KMS-11 (cell line): ENCODE data around the gene YJEFN3.

Experiments
- H2AFZ ChIP-seq: fragments of 200-600 bp; sonication (generic); 2 replicates; pipeline ENCODE4 v1.6.1; 2016; ENCODE audit warnings: antibody characterized with exemption, mixed run types, low read depth
- H3K27ac ChIP-seq: fragments of 200-600 bp; sonication (generic); 2 replicates; pipeline ENCODE4 v1.6.1; 2016; ENCODE audit warnings: mild to moderate bottlenecking, mixed run types
- H3K27me3 ChIP-seq: fragments of 200-600 bp; sonication (generic); 2 replicates; pipeline ENCODE4 v1.6.1; 2017; ENCODE audit warnings: mild to moderate bottlenecking, low read depth, mixed run types, moderate library complexity; ENCODE audit not compliant: insufficient read depth
- H3K36me3 ChIP-seq: fragments of 200-600 bp; sonication (generic); 2 replicates; pipeline ENCODE4 v1.6.1; 2017; ENCODE audit warnings: mild to moderate bottlenecking, mixed run types; ENCODE audit not compliant: insufficient read depth
- H3K4me1 ChIP-seq: fragments of 200-600 bp; sonication (generic); 2 replicates; pipeline ENCODE4 v1.6.1; 2016; ENCODE audit warnings: mild to moderate bottlenecking, low read depth, mixed run types; ENCODE audit not compliant: poor library complexity, severe bottlenecking
- H3K4me2 ChIP-seq: fragments of 200-600 bp; sonication (generic); 2 replicates; pipeline ENCODE4 v1.7.0; 2016; ENCODE audit warnings: mild to moderate bottlenecking, mixed run types
- H3K4me3 ChIP-seq: fragments of 200-600 bp; sonication (generic); IDR thresholded peaks from 2 replicates; pipeline ENCODE4 v1.6.1; 2017; ENCODE audit warnings: low read depth, low read length, mixed read lengths; ENCODE audit not compliant: insufficient read depth
- H3K79me2 ChIP-seq: fragments of 200-600 bp; sonication (generic); 2 replicates; pipeline ENCODE4 v1.6.1; 2016; ENCODE audit warnings: low read depth, mixed run types; ENCODE audit not compliant: insufficient read depth
- H3K9ac ChIP-seq: fragments of 200-600 bp; sonication (generic); 2 replicates; pipeline ENCODE4 v1.6.1; 2016; ENCODE audit warnings: mild to moderate bottlenecking, mixed run types
- H4K20me1 ChIP-seq: fragments of 200-600 bp; sonication (generic); 2 replicates; pipeline ENCODE4 v1.6.1; 2016; ENCODE audit warnings: mild to moderate bottlenecking, mixed run types; ENCODE audit not compliant: insufficient read depth
- TF ChIP-seq, protein P1 (sequence below): fragments of 200-600 bp; sonication (generic); conservative IDR thresholded peaks from 2 replicates; pipeline ENCODE4 v1.6.1; 2017; ENCODE audit warnings: low read depth, mild to moderate bottlenecking, antibody characterized with exemption, low read length, moderate library complexity, mixed read lengths

Gene YJEFN3

GRCh38 chr19:19499272-19499995, 29.3 kb upstream of the YJEFN3 start:
- no peaks in the 10 kb centered on the region for H3K79me2 ChIP-seq
- H3K9ac ChIP-seq, result no peak overlapping the region
- H3K4me2 ChIP-seq, result no peak overlapping the region
- H4K20me1 ChIP-seq, result no peaks in the 10 kb centered on the region
- H3K27ac ChIP-seq, result no peak overlapping the region
- no peak overlapping the region for H2AFZ ChIP-seq
- no peaks in the 10 kb centered on the region for H3K4me1 ChIP-seq
- peaks cover 2% of the 10 kb centered on the region; the same call in 1 of the 2 replicates for H3K36me3 ChIP-seq
- H3K4me3 ChIP-seq, result no peak overlapping the region
- TF ChIP-seq, protein P1, sequence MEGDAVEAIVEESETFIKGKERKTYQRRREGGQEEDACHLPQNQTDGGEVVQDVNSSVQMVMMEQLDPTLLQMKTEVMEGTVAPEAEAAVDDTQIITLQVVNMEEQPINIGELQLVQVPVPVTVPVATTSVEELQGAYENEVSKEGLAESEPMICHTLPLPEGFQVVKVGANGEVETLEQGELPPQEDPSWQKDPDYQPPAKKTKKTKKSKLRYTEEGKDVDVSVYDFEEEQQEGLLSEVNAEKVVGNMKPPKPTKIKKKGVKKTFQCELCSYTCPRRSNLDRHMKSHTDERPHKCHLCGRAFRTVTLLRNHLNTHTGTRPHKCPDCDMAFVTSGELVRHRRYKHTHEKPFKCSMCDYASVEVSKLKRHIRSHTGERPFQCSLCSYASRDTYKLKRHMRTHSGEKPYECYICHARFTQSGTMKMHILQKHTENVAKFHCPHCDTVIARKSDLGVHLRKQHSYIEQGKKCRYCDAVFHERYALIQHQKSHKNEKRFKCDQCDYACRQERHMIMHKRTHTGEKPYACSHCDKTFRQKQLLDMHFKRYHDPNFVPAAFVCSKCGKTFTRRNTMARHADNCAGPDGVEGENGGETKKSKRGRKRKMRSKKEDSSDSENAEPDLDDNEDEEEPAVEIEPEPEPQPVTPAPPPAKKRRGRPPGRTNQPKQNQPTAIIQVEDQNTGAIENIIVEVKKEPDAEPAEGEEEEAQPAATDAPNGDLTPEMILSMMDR, result no peak
- H3K27me3 ChIP-seq, result no peaks in the 10 kb centered on the region

GRCh38 chr19:19500975-19501644, 27.6 kb upstream of the YJEFN3 start:
- Histone ChIP-seq H3K4me3 (no peak overlapping the region), H3K27me3 (no peaks in the 10 kb centered on the region), H3K9ac (no peak overlapping the region), H2AFZ (no peak overlapping the region), H3K4me2 (no peak overlapping the region), H3K4me1 (no peaks in the 10 kb centered on the region), H3K27ac (no peak overlapping the region), H3K79me2 (no peaks in the 10 kb centered on the region), H3K36me3 (peaks cover 2% of the 10 kb centered on the region; the same call in 1 of the 2 replicates), H4K20me1 (no peaks in the 10 kb centered on the region)
- TF ChIP-seq, protein P1, result no peak

DNA sequence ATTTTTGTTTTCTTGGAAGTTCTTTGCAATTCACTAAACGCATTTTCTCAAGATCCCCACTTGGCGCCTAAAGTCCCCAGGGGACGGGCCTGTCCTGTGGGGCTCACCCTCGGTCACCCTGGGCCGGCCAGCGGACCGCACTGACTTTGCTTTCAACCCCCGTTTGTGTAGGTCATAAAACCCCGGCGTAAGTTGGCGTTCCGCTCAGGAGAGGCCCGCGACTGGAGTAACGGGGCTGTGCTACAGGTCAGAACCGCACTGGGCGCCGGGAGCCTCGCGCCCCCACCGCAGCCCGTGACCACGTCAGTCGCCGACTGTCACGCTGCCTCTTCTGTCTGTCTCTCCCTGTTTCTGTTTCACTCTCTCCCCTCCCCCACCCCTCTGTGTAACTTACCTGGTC, 26.9 kb upstream of the YJEFN3 start:
- Histone ChIP-seq H3K4me3 (no peak overlapping the region), H3K36me3 (peaks cover 2% of the 10 kb centered on the region; the same call in 1 of the 2 replicates), H3K27ac (no peak overlapping the region), H3K4me2 (no peak overlapping the region), H3K27me3 (no peaks in the 10 kb centered on the region), H3K79me2 (no peaks in the 10 kb centered on the region), H4K20me1 (no peaks in the 10 kb centered on the region), H2AFZ (no peak overlapping the region), H3K9ac (no peak overlapping the region), H3K4me1 (no peaks in the 10 kb centered on the region)
- TF ChIP-seq, protein P1, result no peak

- Histone ChIP-seq H2AFZ (no peak overlapping the region), H3K27ac (no peak overlapping the region), H4K20me1 (no peaks in the 10 kb centered on the region), H3K4me2 (no peak overlapping the region), H3K79me2 (no peaks in the 10 kb centered on the region), H3K9ac (no peak overlapping the region), H3K27me3 (no peaks in the 10 kb centered on the region), H3K4me3 (no peak overlapping the region), H3K36me3 (peaks cover 2% of the 10 kb centered on the region; the same call in 1 of the 2 replicates), H3K4me1 (no peaks in the 10 kb centered on the region)
- TF ChIP-seq, protein P1, result no peak
These were observed 26.4 kb upstream of the YJEFN3 start for GRCh38 chr19:19502281-19502680.
